Tibial nerve (tissue), 4 donors: ENCODE data around the gene SDCCAG8. TPM values are rescaled to one million over a fixed set of nuclear protein-coding genes. Genes with fewer than 3 reads are reported as not detected.

Experiments
- DNase-seq, 2 donors: peaks; one replicate each; pipeline ENCODE4 v3.0.0-alpha.2; 2019; ENCODE audit warnings: low spot score in 2 of 2
- H3K27ac ChIP-seq, 4 donors: fragments of 200-600 bp; sonication (generic) in 3 of 4; one replicate each; pipeline ENCODE4 v1.5.1; 2017 to 2019; ENCODE audit warnings: mild to moderate bottlenecking in 1 of 4
- H3K27me3 ChIP-seq, 2 donors: fragments of 200-600 bp; sonication (generic) in 1 of 2; one replicate each; pipeline versions ENCODE4 v1.5.1 to v1.6.0; 2017 to 2019
- H3K36me3 ChIP-seq, 3 donors: fragments of 200-600 bp; sonication (generic); one replicate each; pipeline ENCODE4 v1.5.1; 2018 to 2019
- H3K4me1 ChIP-seq, 4 donors: fragments of 200-600 bp; sonication (generic) in 3 of 4; one replicate each; pipeline ENCODE4 v1.5.1; 2017 to 2019
- H3K4me3 ChIP-seq, 4 donors: fragments of 200-600 bp; sonication (generic) in 3 of 4; one replicate each; pipeline ENCODE4 v1.5.1; 2017 to 2019; ENCODE audit warnings: mild to moderate bottlenecking in 1 of 4, moderate library complexity in 1 of 4
- H3K9me3 ChIP-seq, 4 donors: fragments of 200-600 bp; sonication (generic) in 3 of 4; one replicate each; pipeline ENCODE4 v1.5.1; 2017 to 2019
- CTCF ChIP-seq, 5 experiments: fragments of 200-600 bp in 3 of 5; fragments of 450-650 bp in 2 of 5; sonication (generic) in 3 of 5; IDR thresholded peaks; one replicate each; pipeline ENCODE4 v1.5.1; 2016 to 2019; ENCODE audit warnings: antibody characterized with exemption in 5 of 5, mild to moderate bottlenecking in 3 of 5, moderate library complexity in 2 of 5
- EP300 ChIP-seq, 2 donors: sonication (generic); formaldehyde crosslinking; IDR thresholded peaks; one replicate each; pipeline ENCODE4 v1.6.1; 2017; ENCODE audit warnings: antibody characterized with exemption in 2 of 2, mild to moderate bottlenecking in 1 of 2
- POLR2A ChIP-seq, 2 donors: fragments of 450-650 bp; IDR thresholded peaks; one replicate each; pipeline ENCODE4 v1.6.1; 2017; ENCODE audit warnings: antibody characterized with exemption in 2 of 2, mild to moderate bottlenecking in 2 of 2, moderate library complexity in 2 of 2
- WGBS, 2 donors: methylation state at CpG; one replicate each; pipeline ENCODE4 v1.1.5; 2018; 5-methylcytosine and 5-hydroxymethylcytosine counted together
- total RNA-seq, 4 donors: library from RNA; depleted of rRNA; stranded (reverse); fragments of >200 nt; gene quantifications; one replicate each; pipeline ENCODE4 v1.1.0, GENCODE V29; 2016

Gene SDCCAG8
- total RNA-seq, 4 donors from 2014 or later: 39.0 to 86.5 (median 56.0) TPM

GRCh38 chr1:243218059-243218458 lies 37.8 kb upstream of the SDCCAG8 start:
- H3K27me3 ChIP-seq: no peaks in the 10 kb centered on the region
- peaks cover 0 to 26% (median 1%) of the 10 kb centered on the region in 4 donors for H3K4me1 ChIP-seq
- H3K36me3 ChIP-seq: peaks cover 0 to 49% (median 0%) of the 10 kb centered on the region in 3 donors
- no peak overlapping the region for H3K4me3 ChIP-seq
- TF ChIP-seq POLR2A (IDR thresholded peaks at IDR 0.05): no peak
- no peak for TF ChIP-seq EP300 (IDR thresholded peaks at IDR 0.05)
- TF ChIP-seq CTCF (IDR thresholded peaks at IDR 0.05): no peak
- H3K9me3 ChIP-seq: no peaks in the 10 kb centered on the region
- no peak for DNase-seq
- no peak overlapping the region for H3K27ac ChIP-seq

GRCh38 chr1:243227622-243228021 lies 28.2 kb upstream of the SDCCAG8 start:
- WGBS, 2 donors: 61 to 64% methylated on average over 2 of the region's 2 CpGs
- Histone ChIP-seq H3K36me3 (peaks cover 0 to 50% (median 0%) of the 10 kb centered on the region in 3 donors), H3K27ac (no peak overlapping the region), H3K27me3 (no peaks in the 10 kb centered on the region), H3K4me1 (peaks cover 0 to 5% (median 0%) of the 10 kb centered on the region in 4 donors), H3K9me3 (peaks cover 0 to 40% (median 16%) of the 10 kb centered on the region in 4 donors), H3K4me3 (no peak overlapping the region)
- no peak for DNase-seq
- no peak for TF ChIP-seq POLR2A (IDR thresholded peaks at IDR 0.05)
- no peak for TF ChIP-seq CTCF (IDR thresholded peaks at IDR 0.05)
- no peak for TF ChIP-seq EP300 (IDR thresholded peaks at IDR 0.05)

GRCh38 chr1:243229526-243229925 lies 26.3 kb upstream of the SDCCAG8 start:
- DNase-seq: no peak
- 74 to 87% methylated on average over 1 of the region's 1 CpG for WGBS, 2 donors
- peaks cover 0 to 40% (median 16%) of the 10 kb centered on the region in 4 donors for H3K9me3 ChIP-seq
- no peak for TF ChIP-seq POLR2A (IDR thresholded peaks at IDR 0.05)
- no peak for TF ChIP-seq EP300 (IDR thresholded peaks at IDR 0.05)
- no peak for TF ChIP-seq CTCF (IDR thresholded peaks at IDR 0.05)
- H3K36me3 ChIP-seq: peaks cover 0 to 34% (median 0%) of the 10 kb centered on the region in 3 donors
- H3K27me3 ChIP-seq: no peaks in the 10 kb centered on the region
- H3K27ac ChIP-seq: no peak overlapping the region
- no peak overlapping the region for H3K4me3 ChIP-seq
- H3K4me1 ChIP-seq: peaks cover 0 to 5% (median 0%) of the 10 kb centered on the region in 4 donors

- peaks cover 0 to 12% (median 2%) of the 10 kb centered on the region in 4 donors for H3K4me1 ChIP-seq
- H3K27ac ChIP-seq: no peak overlapping the region
- TF ChIP-seq POLR2A (IDR thresholded peaks at IDR 0.05) (no peak), EP300 (IDR thresholded peaks at IDR 0.05) (no peak), CTCF (IDR thresholded peaks at IDR 0.05) (no peak)
- DNase-seq: no peak
- peaks cover 0 to 33% (median 0%) of the 10 kb centered on the region in 3 donors for H3K36me3 ChIP-seq
- H3K27me3 ChIP-seq: no peaks in the 10 kb centered on the region
- no peak overlapping the region for H3K4me3 ChIP-seq
- H3K9me3 ChIP-seq: peaks cover 0 to 40% (median 16%) of the 10 kb centered on the region in 4 donors
Observed at GRCh38 chr1:243230914-243231313, 24.9 kb upstream of the SDCCAG8 start.

GRCh38 chr1:243233908-243234307 lies 21.9 kb upstream of the SDCCAG8 start:
- DNase-seq: no peak
- Histone ChIP-seq H3K27me3 (no peaks in the 10 kb centered on the region), H3K36me3 (peaks cover 0 to 42% (median 0%) of the 10 kb centered on the region in 3 donors), H3K9me3 (peaks cover 0 to 34% (median 16%) of the 10 kb centered on the region in 4 donors), H3K27ac (no peak overlapping the region), H3K4me1 (peaks cover 0 to 24% (median 4%) of the 10 kb centered on the region in 4 donors), H3K4me3 (no peak overlapping the region)
- WGBS, 2 donors: 77 to 88% methylated on average over 2 of the region's 2 CpGs
- no peak for TF ChIP-seq CTCF (IDR thresholded peaks at IDR 0.05)
- no peak for TF ChIP-seq POLR2A (IDR thresholded peaks at IDR 0.05)
- TF ChIP-seq EP300 (IDR thresholded peaks at IDR 0.05): no peak
